BLaER1 treated with 17β-estradiol and CSF1 and Interleukin-3, amounts not matched to agents 10 nM and 100 nM (cell line): ENCODE measurements around the gene SYAP1.
A peak's percentile ranks its signal among the peaks of the same experiment; 100 is the strongest.

Experiments used
- H3K27ac ChIP-seq, 11 experiments: shearing (Covaris generic); formaldehyde crosslinking; 2 replicates each; pipeline ENCODE4 v1.8.1; 2022
- H3K27me3 ChIP-seq, 11 experiments: shearing (Covaris generic); formaldehyde crosslinking; 2 replicates each; pipeline ENCODE4 v1.8.1; 2022
- H3K36me3 ChIP-seq, 11 experiments: shearing (Covaris generic); formaldehyde crosslinking; 2 replicates each; pipeline ENCODE4 v1.8.1; 2022
- H3K4me1 ChIP-seq, 10 experiments: shearing (Covaris generic); formaldehyde crosslinking; 2 replicates each; pipeline ENCODE4 v1.8.1; 2022
- H3K4me2 ChIP-seq, 11 experiments: shearing (Covaris generic); formaldehyde crosslinking; 2 replicates each; pipeline ENCODE4 v1.8.1; 2022
- H3K4me3 ChIP-seq, 10 experiments: shearing (Covaris generic); formaldehyde crosslinking; 2 replicates each; pipeline ENCODE4 v1.8.1; 2022
- H3K9ac ChIP-seq, 11 experiments: shearing (Covaris generic); formaldehyde crosslinking; 2 replicates each; pipeline ENCODE4 v1.8.1; 2022
- H3K9me3 ChIP-seq, 11 experiments: shearing (Covaris generic); formaldehyde crosslinking; replicated peaks in 1 of 11; 2 replicates each; pipeline ENCODE4 v1.8.1; 2022
- H4K20me1 ChIP-seq, 11 experiments: shearing (Covaris generic); formaldehyde crosslinking; 2 replicates each; pipeline ENCODE4 v1.8.1; 2022
- Cebpa-rat ChIP-seq, 11 experiments: shearing (Covaris generic); IDR thresholded peaks; 2 replicates each; pipeline ENCODE4 v1.8.1; 2022

The SYAP1 gene

GRCh38 chrX:16700734-16701133, 18.7 kb upstream of the SYAP1 start:
- Histone ChIP-seq H3K4me1 (no peaks in the 10 kb centered on the region), H4K20me1 (peaks cover 0 to 10% (median 0%) of the 10 kb centered on the region in 11 experiments; a peak in 1 of 22 replicates), H3K9me3 (no peaks in the 10 kb centered on the region), H3K4me3 (no peak overlapping the region), H3K27me3 (peaks cover 56 to 94% (median 84%) of the 10 kb centered on the region in 11 experiments), H3K36me3 (peaks cover 0 to 19% (median 0%) of the 10 kb centered on the region in 11 experiments; a peak in 9 of 22 replicates), H3K27ac (no peak overlapping the region), H3K9ac (no peak overlapping the region), H3K4me2 (no peak overlapping the region)
- no peak for TF ChIP-seq Cebpa-rat (IDR thresholded peaks at IDR 0.05)

- H3K9me3 ChIP-seq, result no peaks in the 10 kb centered on the region
- H4K20me1 ChIP-seq, result 0 out of 22 replicates have a peak, but pooled peaks cover 0 to 6% (median 0%) of the 10 kb centered on the region in 11 experiments
- TF ChIP-seq Cebpa-rat (IDR thresholded peaks at IDR 0.05), result no peak
- H3K4me1 ChIP-seq, result no peaks in the 10 kb centered on the region
- no peak overlapping the region for H3K4me3 ChIP-seq
- no peak overlapping the region for H3K27ac ChIP-seq
- no peak overlapping the region for H3K9ac ChIP-seq
- H3K4me2 ChIP-seq, result no peak overlapping the region
- H3K27me3 ChIP-seq, result peaks cover 40 to 88% (median 73%) of the 10 kb centered on the region in 11 experiments
- H3K36me3 ChIP-seq, result peaks cover 0 to 13% (median 4%) of the 10 kb centered on the region in 11 experiments; a peak in 9 of 22 replicates
Measured at GRCh38 chrX:16702700-16703599, 16.5 kb upstream of the SYAP1 start.

- H3K4me2 ChIP-seq, result no peak overlapping the region
- 0 out of 22 replicates have a peak, but pooled peaks cover 0 to 5% (median 0%) of the 10 kb centered on the region in 11 experiments for H4K20me1 ChIP-seq
- TF ChIP-seq Cebpa-rat (IDR thresholded peaks at IDR 0.05), result no peak
Measured at GRCh38 chrX:16705370-16705769, 14.0 kb upstream of the SYAP1 start.

GRCh38 chrX:16708016-16708415, 11.4 kb upstream of the SYAP1 start:
- Histone ChIP-seq H3K4me3 (no peak overlapping the region), H3K27me3 (peaks cover 48 to 89% (median 74%) of the 10 kb centered on the region in 11 experiments), H3K4me2 (no peak overlapping the region), H4K20me1 (peaks cover 0 to 5% (median 0%) of the 10 kb centered on the region in 11 experiments; a peak in 1 of 22 replicates), H3K36me3 (peaks cover 0 to 6% (median 0%) of the 10 kb centered on the region in 11 experiments; a peak in 2 of 22 replicates), H3K27ac (no peak overlapping the region), H3K4me1 (peaks cover 0 to 6% (median under 1%) of the 10 kb centered on the region in 10 experiments; a peak in 7 of 20 replicates), H3K9ac (no peak overlapping the region), H3K9me3 (peaks cover 0 to 10% (median 0%) of the 10 kb centered on the region in 11 experiments; a peak in 2 of 22 replicates)
- no peak for TF ChIP-seq Cebpa-rat (IDR thresholded peaks at IDR 0.05)

More at GRCh38 chrX:16705370-16705769, 14.0 kb upstream of the SYAP1 start:
- Histone ChIP-seq H3K9ac (no peak overlapping the region), H3K36me3 (peaks cover 0 to 9% (median 0%) of the 10 kb centered on the region in 11 experiments; a peak in 5 of 22 replicates), H3K27ac (no peak overlapping the region), H3K9me3 (no peaks in the 10 kb centered on the region), H3K27me3 (peaks cover 33 to 88% (median 65%) of the 10 kb centered on the region in 11 experiments), H3K4me1 (no peaks in the 10 kb centered on the region), H3K4me3 (no peak overlapping the region)

GRCh38 chrX:16711219-16711811, 8.1 kb upstream of the SYAP1 start:
- peaks cover 0 to 6% (median 0%) of the 10 kb centered on the region in 11 experiments; a peak in 1 of 22 replicates for H3K36me3 ChIP-seq
- H3K4me2 ChIP-seq, result peak overlapping the region; percentile 69 to 82 (median 76)
- H3K27me3 ChIP-seq, result peaks cover 56 to 89% (median 72%) of the 10 kb centered on the region in 11 experiments
- H3K9me3 ChIP-seq, result peaks cover 0 to 10% (median 0%) of the 10 kb centered on the region in 11 experiments; a peak in 2 of 22 replicates
- H3K27ac ChIP-seq, result peak overlapping the region in 9 of 11 experiments; percentile 76 to 85 (median 79); a peak in 16 of 22 replicates
- H3K4me1 ChIP-seq, result peaks cover 0 to 6% (median 2%) of the 10 kb centered on the region in 10 experiments; a peak in 7 of 20 replicates
- H4K20me1 ChIP-seq, result no peaks in the 10 kb centered on the region; a peak in 1 of 22 replicates
- no peak for TF ChIP-seq Cebpa-rat (IDR thresholded peaks at IDR 0.05)
- H3K4me3 ChIP-seq, result peak overlapping the region; percentile 64 to 81 (median 74)
- peak overlapping the region; percentile 78 to 88 (median 83); a peak in 18 of 22 replicates for H3K9ac ChIP-seq

GRCh38 chrX:16711893-16712547, 7.4 kb upstream of the SYAP1 start:
- Histone ChIP-seq H3K4me3 (peak overlapping the region; percentile 64 to 81 (median 74)), H3K9me3 (peaks cover 0 to 10% (median 0%) of the 10 kb centered on the region in 11 experiments; a peak in 2 of 22 replicates), H3K27me3 (peaks cover 56 to 94% (median 75%) of the 10 kb centered on the region in 11 experiments), H3K36me3 (peaks cover 0 to 6% (median 0%) of the 10 kb centered on the region in 11 experiments; a peak in 1 of 22 replicates), H3K9ac (peak overlapping the region; percentile 78 to 88 (median 83)), H4K20me1 (no peaks in the 10 kb centered on the region; a peak in 1 of 22 replicates), H3K27ac (peak overlapping the region; percentile 41 to 85 (median 79)), H3K4me1 (peaks cover 0 to 6% (median 2%) of the 10 kb centered on the region in 10 experiments; a peak in 7 of 20 replicates), H3K4me2 (peak overlapping the region; percentile 69 to 82 (median 76))
- no peak for TF ChIP-seq Cebpa-rat (IDR thresholded peaks at IDR 0.05)

- peaks cover 0 to 6% (median 2%) of the 10 kb centered on the region in 10 experiments; a peak in 7 of 20 replicates for H3K4me1 ChIP-seq
- peak within 1 kb of the TSS; percentile 64 to 81 (median 74) for H3K4me3 ChIP-seq
- 0 out of 22 replicates have a peak, but pooled peaks cover 0 to 2% (median 0%) of the 10 kb centered on the region in 11 experiments for H3K36me3 ChIP-seq
- no peak for TF ChIP-seq Cebpa-rat (IDR thresholded peaks at IDR 0.05)
- peaks cover 0 to 10% (median 0%) of the 10 kb centered on the region in 11 experiments; a peak in 2 of 22 replicates for H3K9me3 ChIP-seq
- peak within 1 kb of the TSS; percentile 69 to 82 (median 76) for H3K4me2 ChIP-seq
- no peaks in the 10 kb centered on the region; a peak in 1 of 22 replicates for H4K20me1 ChIP-seq
- peak within 1 kb of the TSS; percentile 41 to 85 (median 79) for H3K27ac ChIP-seq
- peaks cover 52 to 93% (median 75%) of the 10 kb centered on the region in 11 experiments for H3K27me3 ChIP-seq
- H3K9ac ChIP-seq, result peak within 1 kb of the TSS; percentile 78 to 88 (median 83)
Measured at GRCh38 chrX:16712548-16713155, 6.8 kb upstream of the SYAP1 start, which contains the start of gene CTPS2. CTPS2 (minus strand) TSS chrX:16712669; CDS start chrX:16702902, 9,767 bp downstream.
